NCI-H510A treated with DMSO at 0.1 percent for 48 hours (cell line): ENCODE data around the gene GCK.
A peak's percentile ranks its signal among the peaks of the same experiment; 100 is the strongest.

Experiments
- DNase-seq: peaks from one replicate; lab custom pipeline; 2025; lab: John Stamatoyannopoulos, UW

GCK gene

GRCh38 chr7:44155191-44156185, 33.8 kb downstream of the GCK start:
- DNase-seq = no peak

GRCh38 chr7:44154703-44155102, 34.5 kb downstream of the GCK start:
- DNase-seq = no peak

GRCh38 chr7:44153948-44154335, 35.3 kb downstream of the GCK start:
- DNase-seq = no peak

- peak; percentile 79 for DNase-seq
Measured at GRCh38 chr7:44152971-44153947, 36.0 kb downstream of the GCK start.

- DNase-seq = no peak
Measured at GRCh38 chr7:44151956-44152355, 37.3 kb downstream of the GCK start.

GRCh38 chr7:44150966-44151941, 38.0 kb downstream of the GCK start:
- DNase-seq = no peak

- DNase-seq = no peak
Measured at GRCh38 chr7:44150466-44150832, 38.8 kb downstream of the GCK start.

GRCh38 chr7:44149571-44150465, 39.4 kb downstream of the GCK start:
- DNase-seq = no peak

GRCh38 chr7:44148961-44149536, 40.2 kb downstream of the GCK start:
- no peak for DNase-seq

- DNase-seq = no peak
Measured at GRCh38 chr7:44148166-44148565, 41.1 kb downstream of the GCK start.

- no peak for DNase-seq
Measured at GRCh38 chr7:44147026-44147991, 41.9 kb downstream of the GCK start.

- no peak for DNase-seq
Measured at GRCh38 chr7:44145969-44146911, 43.0 kb downstream of the GCK start.

GRCh38 chr7:44145479-44145968, 43.7 kb downstream of the GCK start:
- DNase-seq = no peak

GRCh38 chr7:44144968-44145478, 44.2 kb downstream of the GCK start:
- DNase-seq = no peak

- no peak for DNase-seq
Measured at GRCh38 chr7:44144426-44144967, 44.7 kb downstream of the GCK start.

GRCh38 chr7:44143646-44144250, 45.5 kb downstream of the GCK start:
- no peak for DNase-seq

- no peak for DNase-seq
Measured at GRCh38 chr7:44142028-44142427, 47.2 kb downstream of the GCK start.
